Effector CD4-positive, alpha-beta T cell (primary cell): ENCODE data around the gene CROT.
"Not testable (repeated sequence)": the region's sequence is repeated elsewhere in the genome, so short reads cannot be mapped to it uniquely, and the experiment has no call there.

Experiments
- DNase-seq: peaks from one replicate; pipeline ENCODE4 v3.0.0-alpha.2; 2020
- total RNA-seq: gene quantifications from one replicate; lab custom pipeline; 2026; lab: John Stamatoyannopoulos, UW

Gene CROT, protein sequence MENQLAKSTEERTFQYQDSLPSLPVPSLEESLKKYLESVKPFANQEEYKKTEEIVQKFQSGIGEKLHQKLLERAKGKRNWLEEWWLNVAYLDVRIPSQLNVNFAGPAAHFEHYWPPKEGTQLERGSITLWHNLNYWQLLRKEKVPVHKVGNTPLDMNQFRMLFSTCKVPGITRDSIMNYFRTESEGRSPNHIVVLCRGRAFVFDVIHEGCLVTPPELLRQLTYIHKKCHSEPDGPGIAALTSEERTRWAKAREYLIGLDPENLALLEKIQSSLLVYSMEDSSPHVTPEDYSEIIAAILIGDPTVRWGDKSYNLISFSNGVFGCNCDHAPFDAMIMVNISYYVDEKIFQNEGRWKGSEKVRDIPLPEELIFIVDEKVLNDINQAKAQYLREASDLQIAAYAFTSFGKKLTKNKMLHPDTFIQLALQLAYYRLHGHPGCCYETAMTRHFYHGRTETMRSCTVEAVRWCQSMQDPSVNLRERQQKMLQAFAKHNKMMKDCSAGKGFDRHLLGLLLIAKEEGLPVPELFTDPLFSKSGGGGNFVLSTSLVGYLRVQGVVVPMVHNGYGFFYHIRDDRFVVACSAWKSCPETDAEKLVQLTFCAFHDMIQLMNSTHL
- 15.0 reads per million, percentile 40 among the genes with 10 or more reads in this experiment for total RNA-seq

DNA sequence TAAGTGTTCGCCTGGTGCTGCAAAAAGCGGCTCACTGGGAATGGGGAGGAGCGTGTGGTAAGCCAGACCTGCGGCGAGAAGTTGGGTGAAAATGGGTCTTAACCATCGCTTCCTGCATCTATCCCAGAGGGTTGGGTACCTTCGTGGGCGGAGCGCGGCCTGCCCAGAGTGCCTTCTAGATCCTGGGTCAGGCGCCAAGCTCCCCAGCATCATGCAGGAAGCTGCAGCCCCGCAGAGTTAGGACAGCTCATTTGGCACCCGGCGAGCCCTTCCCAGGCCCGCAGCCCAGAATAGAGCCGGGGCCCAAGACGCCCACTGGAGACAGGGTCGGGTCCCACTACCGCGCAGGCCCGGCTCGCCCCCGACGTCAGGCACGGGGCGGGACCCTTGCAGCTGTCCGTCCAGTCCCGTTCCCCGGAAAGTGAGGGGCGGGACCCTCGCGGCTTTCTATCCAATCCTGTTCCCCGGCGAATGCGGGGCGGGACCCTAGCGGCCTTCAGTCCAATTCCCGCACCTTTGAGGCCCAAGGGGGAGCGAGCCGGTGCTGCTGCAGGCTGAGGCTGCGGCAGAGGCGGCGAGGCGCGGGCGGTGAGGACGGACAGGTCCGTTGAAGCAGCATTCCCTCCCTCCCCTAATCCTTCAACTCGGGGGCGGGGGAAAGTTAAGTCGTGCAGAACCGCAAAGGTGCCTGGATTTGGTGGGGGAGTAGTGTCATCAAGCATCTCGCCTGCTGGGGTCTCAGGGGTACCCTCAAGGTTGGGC, at the start of gene CROT:
Gene CROT (plus strand): TSS at position 499 of the 762 bp plus-strand sequence. CDS start 3,405 bp downstream, outside the sequence.
- peak; percentile 93 for DNase-seq

DNA sequence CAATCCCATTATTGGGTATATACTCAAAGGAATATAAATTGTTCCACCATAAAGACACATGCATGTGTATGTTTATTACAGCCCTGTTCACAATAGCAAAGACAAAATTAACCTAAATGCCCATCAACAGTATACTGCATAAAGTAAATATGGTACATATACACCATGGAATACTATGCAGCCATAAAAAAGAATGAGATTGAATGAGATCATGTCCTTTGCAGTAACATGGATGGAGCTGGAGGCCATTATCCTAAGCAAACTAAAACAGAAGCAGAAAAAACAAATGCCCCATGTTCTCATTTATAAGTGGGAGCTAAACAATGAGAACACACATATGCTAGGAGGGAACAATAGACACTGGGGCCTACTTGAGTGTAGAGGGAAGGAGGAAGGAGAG, 44.7 kb upstream of the CROT start:
- no peak for DNase-seq

DNA sequence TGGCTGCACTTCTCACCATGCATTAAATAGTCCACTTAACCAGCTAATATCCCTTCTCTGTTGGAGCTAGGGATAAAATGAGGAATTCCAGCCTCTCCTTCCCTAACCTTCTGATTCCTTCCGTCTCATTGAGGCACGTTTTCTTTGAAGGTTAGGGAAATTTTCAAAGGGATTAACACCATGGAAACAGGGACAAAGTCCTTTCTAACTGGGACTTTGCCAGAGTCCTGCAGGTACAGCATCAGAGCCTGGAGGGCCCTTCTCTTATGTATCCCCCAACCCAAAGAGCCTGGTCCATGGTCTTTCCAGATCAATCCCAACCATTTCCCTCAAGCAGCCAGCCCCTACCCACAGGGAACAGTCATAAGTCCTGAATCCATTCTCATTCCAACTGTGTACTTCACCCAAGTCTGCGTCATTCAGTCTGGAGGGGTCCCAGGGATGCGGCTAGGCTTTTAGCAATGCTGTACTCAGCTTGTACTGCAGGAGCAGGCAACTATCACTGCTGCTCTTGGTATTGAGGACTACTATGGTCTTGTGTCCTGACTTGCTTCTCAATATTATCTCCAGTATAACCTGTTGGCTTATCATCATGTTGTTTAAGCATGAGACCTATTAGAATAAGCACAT, 34.6 kb upstream of the CROT start:
- DNase-seq: no peak

GRCh38 chr7:87312215-87312865, 33.1 kb upstream of the CROT start:
- peak; percentile 52 for DNase-seq

DNA sequence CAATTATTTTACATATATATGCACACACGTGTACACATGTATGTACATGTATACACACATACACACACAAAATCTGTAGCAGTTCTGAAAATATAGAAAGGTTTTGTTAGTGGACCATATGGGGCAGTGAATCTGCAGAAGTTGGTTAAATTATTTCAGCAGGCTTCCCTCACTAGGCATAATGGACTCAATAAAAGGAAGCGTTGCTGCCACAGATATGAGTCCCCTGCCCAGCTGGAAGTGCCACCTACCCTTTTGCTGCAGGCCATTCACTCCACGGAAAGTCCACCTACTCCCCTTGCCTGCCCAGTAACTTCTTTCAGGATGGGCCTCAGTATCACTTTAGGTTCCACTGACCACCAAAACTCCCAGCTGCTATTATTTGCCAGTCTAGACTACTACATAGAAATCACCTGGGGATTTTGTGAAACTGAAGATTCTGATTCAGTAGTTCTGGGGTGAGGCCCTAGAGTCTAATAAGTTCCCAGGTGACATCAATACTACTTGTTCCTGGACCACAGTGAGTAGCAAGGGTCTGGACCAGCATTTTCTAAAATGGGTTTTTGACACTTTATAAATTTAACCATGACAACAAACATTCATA, 29.3 kb upstream of the CROT start:
- DNase-seq: no peak

DNA sequence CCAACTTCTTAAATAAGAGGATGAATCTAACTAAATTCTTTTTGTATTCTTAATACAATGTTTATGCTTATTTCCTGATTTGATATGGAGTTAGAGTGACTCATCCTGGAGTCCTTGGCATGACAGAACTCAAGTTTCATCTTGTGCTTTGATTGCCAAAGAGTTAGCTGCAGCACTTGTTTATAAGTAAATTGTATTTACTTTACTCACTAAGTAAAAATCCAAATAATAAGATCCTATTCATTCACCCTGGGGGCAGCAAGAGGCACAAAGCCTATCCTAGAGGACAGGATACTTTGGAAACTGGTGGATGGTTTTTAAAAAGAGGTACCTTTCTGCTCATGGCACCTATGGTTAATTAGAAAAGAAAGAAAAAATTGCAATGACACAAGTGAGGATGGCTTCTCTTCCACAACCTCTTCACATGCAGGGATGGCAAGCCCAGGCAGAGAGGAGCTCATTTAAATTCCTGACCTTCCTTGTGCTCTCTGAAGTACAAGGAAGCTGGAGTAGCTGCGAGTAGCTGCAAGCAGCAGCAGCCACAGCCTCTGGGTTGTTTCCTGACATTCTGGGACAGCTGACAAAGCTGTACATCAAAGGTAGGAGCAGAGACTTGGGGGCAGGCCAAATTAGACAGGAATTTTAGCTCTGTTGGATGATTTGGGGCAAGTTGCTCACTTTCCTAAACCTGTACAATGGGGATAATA, 28.5 kb upstream of the CROT start:
- DNase-seq: no peak

GRCh38 chr7:87317691-87318245, 27.7 kb upstream of the CROT start:
- no peak for DNase-seq

- no peak for DNase-seq
These were observed 26.7 kb upstream of the CROT start for GRCh38 chr7:87318741-87319140.

- DNase-seq: not testable (repeated sequence)
These were observed 26.3 kb upstream of the CROT start for GRCh38 chr7:87319154-87319581.

GRCh38 chr7:87322912-87323311, 22.6 kb upstream of the CROT start:
- DNase-seq: no peak

- no peak for DNase-seq
These were observed 19.7 kb upstream of the CROT start for GRCh38 chr7:87325576-87326370.

DNA sequence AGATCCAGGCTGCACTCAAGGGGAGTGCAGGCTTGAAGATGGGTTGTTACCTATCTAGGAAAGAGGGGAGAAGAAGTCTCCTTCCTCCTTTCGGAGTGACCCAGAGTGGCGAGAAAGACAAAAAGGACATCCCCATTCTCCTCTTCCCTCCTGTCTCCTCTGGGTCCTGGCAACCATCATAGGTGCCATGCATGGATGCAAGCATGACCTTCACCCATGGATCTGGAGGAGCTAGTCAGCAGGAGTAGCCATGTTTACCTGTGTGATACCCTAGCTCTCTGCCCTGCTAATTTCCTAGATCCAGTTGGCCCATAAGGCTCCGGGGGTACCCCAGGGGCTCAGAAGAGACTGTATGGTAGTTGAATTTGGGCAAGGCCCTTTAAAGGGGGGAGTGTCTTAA, 17.2 kb upstream of the CROT start:
- DNase-seq: no peak

GRCh38 chr7:87330316-87330715, 15.1 kb upstream of the CROT start:
- DNase-seq: no peak

DNA sequence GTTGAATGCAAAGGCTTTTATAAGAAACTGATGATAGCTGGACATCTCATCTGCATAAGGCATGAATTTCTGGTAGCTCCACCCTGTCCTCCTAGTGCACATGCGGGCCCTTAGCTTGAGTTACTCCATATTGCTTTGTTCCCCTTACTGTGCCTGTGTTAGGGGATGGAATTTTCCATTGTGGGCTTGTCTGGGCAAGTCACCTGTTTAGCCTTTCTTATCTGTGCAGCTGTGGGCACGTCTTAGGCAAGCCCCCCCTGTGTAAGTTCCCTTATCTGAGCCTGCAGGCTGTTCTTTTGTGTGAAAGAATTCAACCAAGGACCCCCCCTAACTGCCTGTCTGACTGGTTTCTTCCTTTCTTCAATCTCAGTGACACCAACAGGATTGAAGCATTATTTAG, 14.5 kb upstream of the CROT start:
- no peak for DNase-seq

DNA sequence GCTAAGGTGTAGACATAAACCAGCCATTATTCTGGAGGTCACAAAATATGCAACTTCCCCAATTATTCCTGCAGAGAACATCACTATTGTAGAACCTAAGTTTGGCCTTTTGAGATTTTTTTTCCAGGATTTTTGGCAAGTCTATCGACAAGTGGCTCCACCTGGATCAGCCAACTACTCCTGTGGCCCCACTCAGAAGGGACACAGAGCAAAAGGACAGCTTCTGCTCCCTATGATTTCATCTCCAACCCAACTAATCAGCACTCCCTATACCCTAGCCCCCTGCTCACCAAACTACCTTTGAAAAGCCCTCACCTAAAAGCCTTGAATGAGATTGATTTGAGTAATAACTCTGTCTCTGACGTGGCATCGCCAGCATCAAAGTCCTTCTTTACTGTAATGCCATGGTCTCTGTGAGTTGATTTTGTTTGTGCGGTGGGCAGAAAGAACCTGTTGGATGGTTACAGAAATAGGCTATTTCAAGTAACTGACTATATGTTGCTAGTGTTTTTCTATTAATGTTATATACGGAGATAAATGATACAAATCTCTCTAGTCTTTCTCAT, 13.7 kb upstream of the CROT start:
- DNase-seq: no peak

GRCh38 chr7:87332321-87332720, 13.1 kb upstream of the CROT start:
- no peak for DNase-seq

- no peak for DNase-seq
These were observed 9.3 kb upstream of the CROT start for GRCh38 chr7:87336136-87336535.

- no peak for DNase-seq
These were observed 8.1 kb upstream of the CROT start for GRCh38 chr7:87337331-87337730.

DNA sequence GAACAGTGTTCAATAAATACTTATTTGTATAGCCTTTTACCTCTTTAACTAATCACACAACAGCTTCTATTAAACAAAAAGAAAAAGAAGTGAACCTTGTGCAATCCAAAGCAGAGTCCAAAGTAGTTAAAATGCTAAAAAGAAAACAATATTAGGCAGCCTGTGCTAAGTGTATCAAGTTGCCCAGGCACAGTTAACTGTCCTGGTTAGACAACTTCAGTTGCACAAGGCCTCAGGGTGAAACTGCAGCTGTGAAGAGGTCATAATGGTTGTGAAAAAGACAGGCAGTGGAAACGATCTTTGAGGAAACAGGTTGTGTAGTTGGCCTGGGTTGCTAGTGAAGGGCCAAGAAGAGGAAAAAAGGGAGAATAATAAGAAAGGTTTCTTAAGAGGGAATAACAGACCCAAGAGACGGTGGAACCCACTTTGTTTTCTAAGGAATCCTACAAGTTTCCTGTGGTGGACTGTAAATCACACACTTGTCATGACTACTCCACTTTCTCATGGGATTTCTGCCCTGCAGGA, 6.0 kb upstream of the CROT start:
- no peak for DNase-seq

DNA sequence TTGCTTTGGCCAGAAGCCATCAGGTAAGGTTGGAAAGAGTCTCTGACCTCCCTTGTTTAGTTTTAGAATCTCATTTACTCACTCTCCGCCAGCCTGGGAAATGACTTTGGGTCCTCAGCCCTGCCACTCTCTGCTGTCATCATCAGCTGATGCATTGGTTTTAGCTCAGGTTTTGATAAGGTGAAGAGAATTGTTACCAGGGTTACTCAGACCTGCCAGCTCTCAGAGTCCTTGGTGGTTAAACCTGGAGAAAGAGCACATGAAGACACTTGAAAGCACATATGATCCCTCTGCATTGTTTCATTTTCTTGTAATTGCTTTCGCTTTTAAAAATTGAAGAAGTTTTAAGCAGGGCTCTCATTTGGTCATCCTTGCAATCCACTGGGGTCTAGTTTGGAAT, 4.0 kb upstream of the CROT start:
- no peak for DNase-seq
